ENCODE results near the gene RAD51B. TPM values are rescaled to one million over a fixed set of nuclear protein-coding genes. Genes with fewer than 3 reads are reported as not detected.

RAD51B gene
- total and polyA plus RNA-seq, 4 donors: 2.5 to 95.0 (median 9.6) TPM

- no peak for TF ChIP-seq CTCF (IDR thresholded peaks at IDR 0.05; ENCODE audit: control extremely low read depth, extremely low read depth)
- Histone ChIP-seq H3K9ac (ENCODE audit: insufficient read depth in 1 of 2, low read length in 2 of 2) (peak overlapping the region in 1 of 2 donors; percentile 52), H3K27ac (ENCODE audit: low read depth in 1 of 2, low read length in 1 of 2) (peak overlapping the region in 1 of 2 donors; percentile 62), H3K9me3 (ENCODE audit: control insufficient read depth in 4 of 4, insufficient read depth in 3 of 4, low read length in 3 of 4) (no peaks in the 10 kb centered on the region), H3K4me3 (no peak overlapping the region), H3K4me1 (ENCODE audit: control insufficient read depth in 5 of 5, insufficient read depth in 5 of 5, low read length in 5 of 5) (peaks cover 3 to 70% (median 38%) of the 10 kb centered on the region in 5 donors), H3K27me3 (ENCODE audit: control insufficient read depth in 3 of 3, insufficient read depth in 3 of 3, low read length in 2 of 3) (no peaks in the 10 kb centered on the region), H3K36me3 (ENCODE audit: control insufficient read depth in 4 of 4, insufficient read depth in 4 of 4, low read length in 4 of 4) (no peaks in the 10 kb centered on the region)
- DNase-seq (peak; percentile 85 to 95 (median 95)), ATAC-seq (ENCODE audit: insufficient read depth, low FRiP score) (no peak)
- WGBS, 2 donors: 58 to 69% methylated on average over 22 of the region's 22 CpGs
These were observed 832.3 kb downstream of the RAD51B start for GRCh38 chr14:68651652-68652432.

GRCh38 chr14:68652433-68652690 is 832.8 kb downstream of the RAD51B start:
- Histone ChIP-seq H3K4me3 (no peak overlapping the region), H3K27ac (ENCODE audit: low read depth in 1 of 2, low read length in 1 of 2) (peak overlapping the region in 1 of 2 donors; percentile 17), H3K9me3 (ENCODE audit: control insufficient read depth in 4 of 4, insufficient read depth in 3 of 4, low read length in 3 of 4) (no peaks in the 10 kb centered on the region), H3K36me3 (ENCODE audit: control insufficient read depth in 4 of 4, insufficient read depth in 4 of 4, low read length in 4 of 4) (no peaks in the 10 kb centered on the region), H3K4me1 (ENCODE audit: control insufficient read depth in 5 of 5, insufficient read depth in 5 of 5, low read length in 5 of 5) (peaks cover 3 to 70% (median 38%) of the 10 kb centered on the region in 5 donors), H3K9ac (ENCODE audit: insufficient read depth in 1 of 2, low read length in 2 of 2) (no peak overlapping the region), H3K27me3 (ENCODE audit: control insufficient read depth in 3 of 3, insufficient read depth in 3 of 3, low read length in 2 of 3) (no peaks in the 10 kb centered on the region)
- WGBS, 2 donors: 73 to 91% methylated on average over 6 of the region's 6 CpGs
- no peak for DNase-seq
- no peak for ATAC-seq (ENCODE audit: insufficient read depth, low FRiP score)
- TF ChIP-seq CTCF (IDR thresholded peaks at IDR 0.05; ENCODE audit: control extremely low read depth, extremely low read depth): no peak

GRCh38 chr14:68653108-68653507 is 833.5 kb downstream of the RAD51B start:
- ATAC-seq (ENCODE audit: insufficient read depth, low FRiP score) (no peak), DNase-seq (no peak)
- H3K36me3 ChIP-seq (ENCODE audit: control insufficient read depth in 4 of 4, insufficient read depth in 4 of 4, low read length in 4 of 4): no peaks in the 10 kb centered on the region
- 98% methylated on average over 6 of the region's 6 CpGs for WGBS, 2 donors
- no peak overlapping the region for H3K9ac ChIP-seq (ENCODE audit: insufficient read depth in 1 of 2, low read length in 2 of 2)
- H3K27me3 ChIP-seq (ENCODE audit: control insufficient read depth in 3 of 3, insufficient read depth in 3 of 3, low read length in 2 of 3): no peaks in the 10 kb centered on the region
- H3K9me3 ChIP-seq (ENCODE audit: control insufficient read depth in 4 of 4, insufficient read depth in 3 of 4, low read length in 3 of 4): no peaks in the 10 kb centered on the region
- H3K27ac ChIP-seq (ENCODE audit: low read depth in 1 of 2, low read length in 1 of 2): no peak overlapping the region
- H3K4me1 ChIP-seq (ENCODE audit: control insufficient read depth in 5 of 5, insufficient read depth in 5 of 5, low read length in 5 of 5): peaks cover 3 to 71% (median 38%) of the 10 kb centered on the region in 5 donors
- no peak overlapping the region for H3K4me3 ChIP-seq
- TF ChIP-seq CTCF (IDR thresholded peaks at IDR 0.05; ENCODE audit: control extremely low read depth, extremely low read depth): no peak

GRCh38 chr14:68653804-68654203 is 834.2 kb downstream of the RAD51B start:
- Histone ChIP-seq H3K27me3 (ENCODE audit: control insufficient read depth in 3 of 3, insufficient read depth in 3 of 3, low read length in 2 of 3) (no peaks in the 10 kb centered on the region), H3K4me3 (no peak overlapping the region), H3K9me3 (ENCODE audit: control insufficient read depth in 4 of 4, insufficient read depth in 3 of 4, low read length in 3 of 4) (no peaks in the 10 kb centered on the region), H3K36me3 (ENCODE audit: control insufficient read depth in 4 of 4, insufficient read depth in 4 of 4, low read length in 4 of 4) (no peaks in the 10 kb centered on the region), H3K4me1 (ENCODE audit: control insufficient read depth in 5 of 5, insufficient read depth in 5 of 5, low read length in 5 of 5) (peaks cover 3 to 73% (median 42%) of the 10 kb centered on the region in 5 donors), H3K27ac (ENCODE audit: low read depth in 1 of 2, low read length in 1 of 2) (no peak overlapping the region), H3K9ac (ENCODE audit: insufficient read depth in 1 of 2, low read length in 2 of 2) (no peak overlapping the region)
- TF ChIP-seq CTCF (IDR thresholded peaks at IDR 0.05; ENCODE audit: control extremely low read depth, extremely low read depth): no peak
- DNase-seq (no peak), ATAC-seq (ENCODE audit: insufficient read depth, low FRiP score) (no peak)
- WGBS, 2 donors: 75 to 81% methylated on average over 3 of the region's 3 CpGs
